Neural cell (in vitro differentiated cells): ENCODE measurements around the gene RPS17.

Experiments
- EP300 ChIP-seq: fragments of 450-650 bp; conservative IDR thresholded peaks from 2 replicates; pipeline ENCODE4 v1.6.1; 2014; ENCODE audit warnings: antibody characterized with exemption, mild to moderate bottlenecking, moderate library complexity; ENCODE audit not compliant: poor library complexity, severe bottlenecking
- EZH2 ChIP-seq: fragments of 200-600, 300-800 bp; shearing (Covaris generic), sonication (generic); IDR thresholded peaks from 2 replicates; pipeline ENCODE4 v1.6.1; 2014; ENCODE audit warnings: antibody characterized with exemption, low read length, borderline replicate concordance, mild to moderate bottlenecking; ENCODE audit not compliant: insufficient read depth, poor library complexity, severe bottlenecking
- POLR2AphosphoS5 ChIP-seq: IDR thresholded peaks from 2 replicates; pipeline ENCODE4 v1.6.1; 2012
- RAD21 ChIP-seq: fragments of 450-650 bp; conservative IDR thresholded peaks from 2 replicates; pipeline ENCODE4 v1.6.1; 2014; ENCODE audit warnings: antibody characterized with exemption, mild to moderate bottlenecking, moderate library complexity
- SMC3 ChIP-seq: fragments of 450-650 bp; conservative IDR thresholded peaks from 2 replicates; pipeline ENCODE4 v1.6.1; 2014; ENCODE audit warnings: antibody characterized with exemption, mild to moderate bottlenecking, moderate library complexity; ENCODE audit not compliant: poor library complexity
- TAF1 ChIP-seq: IDR thresholded peaks from 2 replicates; pipeline ENCODE4 v1.6.1; 2012; ENCODE audit warnings: low read depth
- TF ChIP-seq, protein P1 (sequence below): fragments of 450-650 bp; IDR thresholded peaks from 2 replicates; pipeline ENCODE4 v1.5.1; 2014; ENCODE audit warnings: antibody characterized with exemption, mild to moderate bottlenecking, moderate library complexity; ENCODE audit not compliant: poor library complexity, severe bottlenecking
- TF ChIP-seq, protein P2 (sequence below): IDR thresholded peaks from 2 replicates; pipeline ENCODE4 v1.6.1; 2012; ENCODE audit warnings: borderline replicate concordance

DNA sequence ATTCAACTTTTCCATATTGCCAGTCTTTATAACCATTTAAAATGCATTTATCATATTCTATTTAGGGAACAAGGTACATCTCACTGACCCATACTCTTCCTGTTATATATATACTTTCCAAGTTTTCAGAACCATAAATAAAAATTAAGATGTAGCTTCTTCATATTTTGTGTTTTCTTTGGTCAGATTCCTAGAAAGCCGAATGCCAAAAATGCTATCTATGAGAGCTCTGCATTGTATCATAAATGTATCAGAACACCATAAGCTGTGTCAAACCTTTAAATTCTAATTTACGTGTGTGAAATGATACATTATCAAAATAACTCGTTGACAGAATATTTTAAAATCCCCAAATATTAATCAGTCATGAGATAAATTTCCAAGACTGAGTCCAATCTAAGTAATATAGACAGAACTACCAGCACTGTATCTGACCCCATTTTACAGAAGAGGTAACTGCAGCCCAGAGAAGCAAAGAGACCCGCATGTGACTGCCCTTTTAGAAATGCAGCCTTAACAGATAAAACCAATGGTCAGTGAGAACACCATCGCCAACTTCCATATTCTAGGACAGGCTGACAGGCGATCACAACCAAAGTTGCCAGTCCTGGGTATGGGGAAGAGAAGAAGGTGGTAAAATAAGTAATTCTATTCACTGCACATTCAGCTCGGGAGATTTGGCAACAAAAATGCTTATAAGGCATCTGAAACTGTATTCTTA, 16.2 kb upstream of the RPS17 start:
- TF ChIP-seq, protein P1, sequence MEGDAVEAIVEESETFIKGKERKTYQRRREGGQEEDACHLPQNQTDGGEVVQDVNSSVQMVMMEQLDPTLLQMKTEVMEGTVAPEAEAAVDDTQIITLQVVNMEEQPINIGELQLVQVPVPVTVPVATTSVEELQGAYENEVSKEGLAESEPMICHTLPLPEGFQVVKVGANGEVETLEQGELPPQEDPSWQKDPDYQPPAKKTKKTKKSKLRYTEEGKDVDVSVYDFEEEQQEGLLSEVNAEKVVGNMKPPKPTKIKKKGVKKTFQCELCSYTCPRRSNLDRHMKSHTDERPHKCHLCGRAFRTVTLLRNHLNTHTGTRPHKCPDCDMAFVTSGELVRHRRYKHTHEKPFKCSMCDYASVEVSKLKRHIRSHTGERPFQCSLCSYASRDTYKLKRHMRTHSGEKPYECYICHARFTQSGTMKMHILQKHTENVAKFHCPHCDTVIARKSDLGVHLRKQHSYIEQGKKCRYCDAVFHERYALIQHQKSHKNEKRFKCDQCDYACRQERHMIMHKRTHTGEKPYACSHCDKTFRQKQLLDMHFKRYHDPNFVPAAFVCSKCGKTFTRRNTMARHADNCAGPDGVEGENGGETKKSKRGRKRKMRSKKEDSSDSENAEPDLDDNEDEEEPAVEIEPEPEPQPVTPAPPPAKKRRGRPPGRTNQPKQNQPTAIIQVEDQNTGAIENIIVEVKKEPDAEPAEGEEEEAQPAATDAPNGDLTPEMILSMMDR, result no peak
- TF ChIP-seq SMC3 (no peak), RAD21 (no peak), EZH2 (no peak), POLR2AphosphoS5 (no peak), EP300 (no peak), TAF1 (no peak)
- TF ChIP-seq, protein P2, sequence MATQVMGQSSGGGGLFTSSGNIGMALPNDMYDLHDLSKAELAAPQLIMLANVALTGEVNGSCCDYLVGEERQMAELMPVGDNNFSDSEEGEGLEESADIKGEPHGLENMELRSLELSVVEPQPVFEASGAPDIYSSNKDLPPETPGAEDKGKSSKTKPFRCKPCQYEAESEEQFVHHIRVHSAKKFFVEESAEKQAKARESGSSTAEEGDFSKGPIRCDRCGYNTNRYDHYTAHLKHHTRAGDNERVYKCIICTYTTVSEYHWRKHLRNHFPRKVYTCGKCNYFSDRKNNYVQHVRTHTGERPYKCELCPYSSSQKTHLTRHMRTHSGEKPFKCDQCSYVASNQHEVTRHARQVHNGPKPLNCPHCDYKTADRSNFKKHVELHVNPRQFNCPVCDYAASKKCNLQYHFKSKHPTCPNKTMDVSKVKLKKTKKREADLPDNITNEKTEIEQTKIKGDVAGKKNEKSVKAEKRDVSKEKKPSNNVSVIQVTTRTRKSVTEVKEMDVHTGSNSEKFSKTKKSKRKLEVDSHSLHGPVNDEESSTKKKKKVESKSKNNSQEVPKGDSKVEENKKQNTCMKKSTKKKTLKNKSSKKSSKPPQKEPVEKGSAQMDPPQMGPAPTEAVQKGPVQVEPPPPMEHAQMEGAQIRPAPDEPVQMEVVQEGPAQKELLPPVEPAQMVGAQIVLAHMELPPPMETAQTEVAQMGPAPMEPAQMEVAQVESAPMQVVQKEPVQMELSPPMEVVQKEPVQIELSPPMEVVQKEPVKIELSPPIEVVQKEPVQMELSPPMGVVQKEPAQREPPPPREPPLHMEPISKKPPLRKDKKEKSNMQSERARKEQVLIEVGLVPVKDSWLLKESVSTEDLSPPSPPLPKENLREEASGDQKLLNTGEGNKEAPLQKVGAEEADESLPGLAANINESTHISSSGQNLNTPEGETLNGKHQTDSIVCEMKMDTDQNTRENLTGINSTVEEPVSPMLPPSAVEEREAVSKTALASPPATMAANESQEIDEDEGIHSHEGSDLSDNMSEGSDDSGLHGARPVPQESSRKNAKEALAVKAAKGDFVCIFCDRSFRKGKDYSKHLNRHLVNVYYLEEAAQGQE, result no peak
